Caki2 (cell line): ENCODE measurements around the gene LEMD2. TPM values are rescaled to one million over a fixed set of nuclear protein-coding genes. Genes with fewer than 3 reads are reported as not detected.
A peak's percentile ranks its signal among the peaks of the same experiment; 100 is the strongest.

Experiments
- DNase-seq: peaks from one replicate; pipeline ENCODE4 v3.0.0-alpha.2; 2015; ENCODE audit warnings: low read depth
- in situ Hi-C: cut with HindIII; loops from 2 replicates; pipeline ENCODE4 v1.10.0; 2016; ENCODE audit warnings: low sequenced_read_pairs, low pct_unique_long_range_greater_than_20kb, mixed read lengths
- total RNA-seq: library from RNA; depleted of rRNA; stranded (reverse); fragments of >200 nt; shearing (Covaris generic); gene quantifications from 2 replicates; pipeline ENCODE4 v1.2.3, GENCODE V29; 2014; ENCODE audit warnings: low replicate concordance

LEMD2 gene
- total RNA-seq, 1 experiment from 2014 or later: 167 TPM

- peak; percentile 30 for DNase-seq
- in situ Hi-C loops: no loop called here
Observed at GRCh38 chr6:33822575-33823395, 33.9 kb upstream of the LEMD2 start.

- in situ Hi-C loops: no loop called here
- DNase-seq: no peak
Observed at GRCh38 chr6:33820784-33821520, 32.0 kb upstream of the LEMD2 start.

DNA sequence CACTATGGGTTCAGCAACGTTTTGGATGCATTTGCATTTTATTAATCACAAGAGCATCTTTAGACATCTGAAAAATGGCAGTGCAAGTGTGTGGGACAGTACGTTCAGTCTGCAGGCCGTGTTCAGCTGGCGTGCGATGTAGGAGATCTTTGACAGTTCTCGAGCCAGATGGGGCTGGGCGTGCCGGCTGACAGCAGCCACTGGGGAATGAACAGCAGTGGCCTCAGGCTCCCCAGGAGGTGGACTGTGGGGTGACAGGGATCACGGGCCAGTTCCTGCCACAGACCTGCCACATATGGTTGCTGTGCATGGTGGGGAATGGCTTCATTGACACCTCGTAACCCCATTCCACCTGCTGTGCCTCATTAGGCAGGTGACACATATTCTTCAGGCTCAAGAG, 31.3 kb upstream of the LEMD2 start:
- in situ Hi-C loops: no loop called here

DNA sequence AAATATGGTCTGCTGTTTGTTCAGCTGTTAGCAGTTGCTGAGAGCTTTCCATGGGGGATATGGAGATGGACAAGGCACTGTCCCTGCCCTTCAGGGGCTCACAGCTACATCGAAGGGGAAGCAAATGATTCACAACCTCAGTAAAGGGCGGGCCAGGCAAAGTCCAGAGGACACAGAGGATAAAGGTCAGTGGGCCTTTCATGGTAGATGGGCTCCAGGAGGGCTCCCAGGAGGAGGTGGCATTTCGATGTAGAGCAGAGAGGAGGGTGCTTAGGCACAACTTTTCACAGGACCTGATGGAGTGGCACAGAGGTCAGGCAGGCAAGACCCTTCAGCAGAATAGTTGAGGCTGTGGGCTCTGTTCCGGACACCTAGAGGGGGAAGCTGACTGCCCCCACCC, 30.1 kb upstream of the LEMD2 start:
- no peak for DNase-seq
- in situ Hi-C loops: no loop called here

More for the DNA sequence above, 31.3 kb upstream of the LEMD2 start:
- no peak for DNase-seq

GRCh38 chr6:33818293-33818692, 29.4 kb upstream of the LEMD2 start:
- in situ Hi-C loops: no loop called here
- DNase-seq: no peak

GRCh38 chr6:33817489-33817888, 28.6 kb upstream of the LEMD2 start:
- in situ Hi-C loops: no loop called here
- no peak for DNase-seq

- no peak for DNase-seq
- in situ Hi-C loops: no loop called here
Observed at GRCh38 chr6:33816911-33817310, 28.0 kb upstream of the LEMD2 start.

GRCh38 chr6:33815854-33816253, 26.9 kb upstream of the LEMD2 start:
- no peak for DNase-seq
- in situ Hi-C loops: no loop called here

DNA sequence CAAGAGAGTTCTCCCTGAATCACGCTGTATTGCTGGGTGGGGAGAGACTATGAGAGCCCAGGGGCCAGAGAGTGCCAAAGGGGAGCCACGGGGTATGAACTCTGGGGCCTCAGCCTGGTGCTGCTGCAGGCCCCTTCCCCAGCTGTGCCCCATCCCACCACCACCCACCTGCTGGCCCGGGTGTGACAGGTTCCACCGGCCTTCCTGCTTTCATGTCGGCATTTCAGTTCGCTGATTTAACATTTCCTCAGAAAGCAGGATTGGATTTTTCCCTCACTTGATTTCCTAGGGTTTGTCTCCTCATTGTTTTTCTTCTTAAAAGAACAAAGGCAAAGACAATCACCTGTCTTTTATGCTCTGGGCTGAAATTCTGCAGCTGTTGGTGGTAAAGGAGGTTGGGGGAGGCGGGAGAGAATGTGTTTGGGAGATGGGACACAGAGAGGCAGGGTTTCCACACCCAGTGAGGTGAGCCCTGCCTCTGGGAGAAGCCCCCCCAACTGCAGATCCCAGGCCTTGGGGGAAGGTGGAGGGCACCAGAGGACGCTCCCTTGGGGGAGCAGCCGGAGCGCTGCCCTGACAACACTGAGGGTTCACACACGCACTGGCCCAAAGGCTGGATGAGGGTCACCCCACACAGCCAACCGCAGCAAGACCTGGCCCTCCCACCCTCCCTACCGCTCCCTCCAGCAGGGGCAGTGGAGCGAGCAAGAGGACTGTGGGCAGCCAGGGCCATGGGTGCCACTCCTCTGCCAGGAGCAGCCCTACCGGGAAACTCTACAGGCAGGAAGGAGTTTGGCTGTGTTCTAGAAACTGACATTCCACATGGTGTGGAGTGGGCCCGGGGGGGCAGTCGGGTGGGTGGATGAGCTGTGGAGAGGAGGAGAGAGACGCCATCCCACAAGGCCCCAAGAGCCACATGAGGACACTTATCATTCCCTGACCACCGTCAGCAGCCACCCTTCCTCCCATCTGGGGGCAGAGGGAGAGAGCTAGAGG, 25.4 kb upstream of the LEMD2 start:
- DNase-seq: no peak
- in situ Hi-C loops: no loop called here

DNA sequence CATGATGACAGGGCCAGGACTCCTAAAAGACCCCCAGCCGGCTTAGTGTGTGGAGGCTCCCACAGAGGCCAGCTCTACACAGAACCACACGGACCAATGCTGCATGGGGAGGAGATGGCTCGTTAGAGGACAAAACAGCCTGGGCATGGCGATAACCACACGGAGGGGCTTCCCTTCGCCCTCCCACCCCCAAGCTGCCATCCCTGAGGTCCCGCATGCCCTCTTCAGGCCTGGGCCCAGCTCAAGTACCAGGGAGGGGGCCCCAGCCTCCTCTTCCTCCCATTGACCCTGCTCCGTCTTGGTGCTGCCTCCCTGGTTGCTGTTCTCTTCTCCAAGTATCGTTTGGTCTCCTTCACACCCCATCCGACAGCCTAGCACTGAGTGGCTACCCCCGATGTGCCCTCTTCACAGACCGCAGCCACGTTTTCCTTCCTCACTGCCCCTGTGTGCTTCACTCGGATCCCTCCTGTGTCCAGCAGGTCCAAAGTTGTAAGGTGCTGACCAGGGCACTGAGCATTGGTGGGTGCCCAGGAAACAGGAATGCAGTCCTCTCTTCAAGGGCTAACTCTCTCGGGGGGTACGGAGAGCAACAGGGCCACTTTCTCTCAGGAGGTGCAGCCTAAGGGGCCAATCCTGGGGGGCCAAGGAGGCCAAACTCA, 24.4 kb upstream of the LEMD2 start:
- no peak for DNase-seq
- in situ Hi-C loops: no loop called here

GRCh38 chr6:33812669-33813068, 23.7 kb upstream of the LEMD2 start:
- in situ Hi-C loops: no loop called here
- peak; percentile 48 for DNase-seq

DNA sequence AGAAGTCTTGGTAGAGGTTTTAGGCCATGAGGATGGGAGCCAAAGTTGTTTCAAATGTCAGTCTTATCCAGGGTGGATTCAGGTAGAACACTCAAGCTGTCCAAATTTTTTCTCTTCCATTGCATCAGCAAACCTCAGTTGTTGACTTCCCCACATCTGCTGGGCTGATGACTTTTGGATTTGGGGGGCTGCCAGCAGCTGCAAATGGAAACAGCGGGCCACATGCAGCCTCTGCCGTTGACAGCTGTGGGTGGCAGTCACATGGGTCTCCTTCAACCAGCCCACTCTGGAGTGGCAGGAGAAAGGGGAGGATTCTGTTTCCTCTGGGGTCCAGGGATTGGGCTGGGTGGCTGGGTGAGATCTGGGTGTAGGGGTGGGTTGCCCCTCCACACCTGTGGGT, 20.7 kb upstream of the LEMD2 start:
- DNase-seq: no peak
- in situ Hi-C loops: no loop called here

GRCh38 chr6:33808641-33809180, 19.8 kb upstream of the LEMD2 start:
- in situ Hi-C loops: no loop called here
- DNase-seq: no peak

GRCh38 chr6:33807606-33808005, 18.7 kb upstream of the LEMD2 start:
- in situ Hi-C loops: no loop called here
- DNase-seq: no peak

DNA sequence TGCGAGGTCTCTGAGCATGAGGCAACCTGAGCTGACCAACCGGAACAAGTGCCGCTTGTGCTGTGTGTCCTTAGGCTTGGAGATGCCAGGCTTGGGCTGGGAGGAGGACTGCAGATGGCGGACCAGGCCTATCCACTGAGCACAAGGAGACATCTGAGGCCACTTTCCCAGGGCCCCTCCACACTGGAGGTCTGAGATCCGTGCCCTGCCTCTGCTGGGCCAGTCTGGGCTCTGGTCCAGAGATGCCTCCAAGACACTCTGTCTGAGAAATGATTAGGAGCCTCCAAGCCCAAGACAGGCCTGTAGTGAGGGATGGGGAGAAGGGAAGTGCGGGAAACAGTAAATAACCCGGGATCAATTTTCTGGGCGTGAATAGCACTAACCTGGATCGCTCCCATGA, 17.9 kb upstream of the LEMD2 start:
- in situ Hi-C loops: no loop called here

DNA sequence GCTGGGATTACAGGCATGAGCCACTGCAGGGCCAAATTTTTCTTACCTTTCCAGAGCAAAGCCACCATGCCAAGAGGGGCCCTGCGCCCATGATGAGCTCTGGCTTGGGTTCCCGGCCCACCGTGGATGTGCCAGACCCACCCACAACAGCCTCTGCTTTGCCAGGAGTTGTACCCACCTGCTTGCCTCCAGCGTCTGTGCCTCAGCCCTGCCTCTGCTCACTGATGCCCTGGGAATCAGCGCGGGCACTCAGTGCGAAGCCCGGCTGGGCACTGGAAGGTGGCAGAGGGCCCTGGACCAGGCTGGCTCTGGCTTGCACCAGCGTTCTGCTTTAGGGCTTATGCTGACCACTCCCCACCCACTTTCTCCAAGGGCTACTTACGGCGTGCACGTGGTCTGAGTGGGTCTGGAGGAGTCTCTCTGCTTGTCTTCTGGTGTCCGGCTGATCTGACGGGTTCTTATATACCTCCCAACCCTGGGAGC, 14.7 kb upstream of the LEMD2 start, which contains the start of gene MLN:
TSS of gene MLN (minus strand) at position 433 of the 483 bp plus-strand sequence. CDS start 2,840 bp downstream, outside the sequence.
- in situ Hi-C loops: no loop called here
- no peak for DNase-seq

More for the DNA sequence above, 17.9 kb upstream of the LEMD2 start:
- no peak for DNase-seq

DNA sequence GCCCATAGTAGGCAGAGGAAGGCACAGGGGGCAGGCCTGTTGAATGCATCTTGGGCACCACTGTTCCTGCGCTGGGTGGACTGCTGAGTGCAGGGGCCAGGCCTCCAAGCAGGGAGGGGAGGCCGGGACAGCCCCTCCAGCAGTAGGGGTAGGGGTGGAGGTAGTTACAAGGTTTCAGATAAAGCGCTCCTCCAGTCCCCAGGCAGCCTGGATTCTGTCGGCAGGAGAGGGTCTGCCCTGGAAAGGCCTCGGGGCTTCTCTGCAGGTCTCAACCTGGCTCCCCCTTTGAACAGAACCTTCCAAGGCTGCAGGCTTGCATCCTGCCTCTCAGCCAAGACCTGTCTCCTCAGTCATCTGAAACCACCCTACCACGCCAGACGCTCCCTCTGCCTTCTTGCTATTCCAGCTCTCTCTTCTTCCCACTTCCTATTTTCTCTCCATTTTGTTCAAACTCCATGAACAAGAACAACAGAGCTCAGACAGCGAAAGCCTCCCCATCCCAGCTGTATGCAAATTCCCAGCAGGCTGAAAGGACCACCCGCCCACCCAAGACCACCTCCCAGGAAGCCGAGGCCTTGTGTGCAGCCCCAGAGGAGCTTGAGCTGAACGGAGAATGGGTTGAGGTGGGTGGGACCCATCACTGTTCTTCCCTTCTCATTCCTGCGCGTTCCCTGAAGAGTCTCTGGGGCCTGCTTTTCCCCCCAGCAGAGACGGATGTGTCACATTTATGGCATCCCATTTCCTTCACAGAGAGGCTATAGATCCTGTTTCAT, 13.4 kb upstream of the LEMD2 start:
- DNase-seq: no peak
- in situ Hi-C loops: no loop called here
